ENCODE data around the gene TAB2. TPM values are rescaled to one million over a fixed set of nuclear protein-coding genes. Genes with fewer than 3 reads are reported as not detected.

TAB2 gene
- total RNA-seq, 3 donors from 2014 or later = 63.3 to 91.0 (median 75.8) TPM

DNA sequence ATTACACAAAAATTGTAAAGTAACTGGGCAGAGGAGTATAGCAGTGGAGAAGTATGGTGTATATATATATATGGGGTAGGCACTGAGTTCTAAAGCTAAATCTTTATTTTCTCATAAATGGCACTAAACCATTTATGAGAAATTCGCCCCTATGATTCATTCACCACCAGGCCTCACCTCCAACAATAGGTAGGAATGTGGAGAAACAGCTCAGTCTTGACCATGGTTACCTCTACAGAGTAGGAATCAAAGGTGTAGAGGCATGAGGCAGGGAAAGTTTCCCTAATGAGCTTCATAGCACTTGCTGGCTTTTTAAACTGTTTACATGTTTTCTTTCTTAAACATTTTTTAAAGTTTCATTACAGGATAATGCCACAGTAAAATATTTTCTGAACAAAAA, 45.6 kb downstream of the TAB2 start:
- H3K27ac ChIP-seq = no peak overlapping the region
- H3K36me3 ChIP-seq = no peaks in the 10 kb centered on the region
- no peak for DNase-seq (ENCODE audit: low spot score in 2 of 2)
- intact Hi-C loops (cut with DNase I; ENCODE audit: low total_unique reads) = no loop called here
- no peaks in the 10 kb centered on the region for H3K27me3 ChIP-seq
- no peaks in the 10 kb centered on the region for H3K9me3 ChIP-seq
- TF ChIP-seq POLR2AphosphoS5 (IDR thresholded peaks at IDR 0.05) = no peak
- TF ChIP-seq CTCF (IDR thresholded peaks at IDR 0.05) = no peak
- TF ChIP-seq POLR2A (IDR thresholded peaks at IDR 0.05) = no peak
- H3K4me3 ChIP-seq = no peak overlapping the region
- no peaks in the 10 kb centered on the region for H3K4me1 ChIP-seq

- intact Hi-C loops (cut with DNase I; ENCODE audit: low total_unique reads) = no loop called here
- Histone ChIP-seq H3K27me3 (no peaks in the 10 kb centered on the region), H3K27ac (no peak overlapping the region), H3K36me3 (no peaks in the 10 kb centered on the region), H3K4me1 (no peaks in the 10 kb centered on the region), H3K4me3 (no peak overlapping the region), H3K9me3 (no peaks in the 10 kb centered on the region)
- no peak for DNase-seq (ENCODE audit: low spot score in 2 of 2)
- TF ChIP-seq CTCF (IDR thresholded peaks at IDR 0.05) (no peak), POLR2A (IDR thresholded peaks at IDR 0.05) (no peak), POLR2AphosphoS5 (IDR thresholded peaks at IDR 0.05) (no peak)
Measured at GRCh38 chr6:149364557-149364956, 47.0 kb downstream of the TAB2 start.

DNA sequence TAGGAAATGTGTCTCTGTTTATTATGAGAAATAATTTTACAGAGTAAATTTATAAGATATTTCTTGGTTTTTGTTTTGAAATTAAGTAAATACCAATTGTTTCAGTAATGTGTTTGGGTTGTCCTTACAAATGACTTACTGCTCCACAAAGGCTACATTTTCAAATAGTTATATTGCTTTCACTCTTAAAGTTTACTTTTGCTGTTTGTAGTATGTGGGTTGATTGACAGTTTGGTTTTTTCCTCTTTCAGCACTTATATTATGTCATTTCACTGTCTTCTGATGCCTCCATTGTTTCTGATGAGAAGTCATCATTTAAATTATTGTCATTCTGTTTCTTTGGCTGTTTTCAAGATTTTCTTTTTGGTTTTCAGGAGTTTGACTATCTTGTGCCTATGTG, 47.7 kb downstream of the TAB2 start:
- Histone ChIP-seq H3K36me3 (no peaks in the 10 kb centered on the region), H3K27ac (no peak overlapping the region), H3K9me3 (no peaks in the 10 kb centered on the region), H3K27me3 (no peaks in the 10 kb centered on the region), H3K4me1 (no peaks in the 10 kb centered on the region), H3K4me3 (no peak overlapping the region)
- DNase-seq (ENCODE audit: low spot score in 2 of 2) = no peak
- TF ChIP-seq POLR2A (IDR thresholded peaks at IDR 0.05) (no peak), POLR2AphosphoS5 (IDR thresholded peaks at IDR 0.05) (no peak), CTCF (IDR thresholded peaks at IDR 0.05) (no peak)
- intact Hi-C loops (cut with DNase I; ENCODE audit: low total_unique reads) = no loop called here

DNA sequence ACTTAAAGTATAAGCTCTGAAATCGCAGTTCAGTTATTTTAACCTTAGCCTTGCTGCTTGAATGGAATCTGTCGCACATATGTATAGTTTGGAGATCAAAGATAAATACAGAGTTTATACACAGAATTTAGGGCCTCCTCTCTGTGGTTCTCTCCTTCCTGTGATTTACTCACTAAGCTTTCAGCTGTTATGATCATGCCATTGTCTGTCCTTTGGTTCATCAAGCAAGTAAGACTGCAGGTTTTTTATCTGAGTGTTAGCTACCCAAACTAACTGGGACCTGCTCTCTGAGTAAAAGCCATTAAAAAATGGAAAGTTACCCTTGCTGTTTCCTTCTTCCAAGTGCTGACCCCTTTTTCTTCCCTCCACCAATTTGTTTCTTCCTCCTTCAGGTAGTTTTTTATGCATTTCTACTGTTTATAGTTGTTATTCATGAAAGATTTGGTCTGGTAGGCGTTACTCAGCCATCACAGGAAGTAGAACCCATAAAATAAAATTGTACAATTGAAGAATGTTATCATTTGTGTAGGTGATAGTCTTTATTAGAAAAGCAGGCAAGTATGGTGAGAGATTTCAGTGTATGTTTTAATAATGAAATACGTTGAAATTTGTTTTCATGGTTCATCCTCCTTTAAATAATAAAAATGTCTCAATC, 48.9 kb downstream of the TAB2 start:
- intact Hi-C loops (cut with DNase I; ENCODE audit: low total_unique reads) = no loop called here
- Histone ChIP-seq H3K27ac (no peak overlapping the region), H3K27me3 (no peaks in the 10 kb centered on the region), H3K9me3 (no peaks in the 10 kb centered on the region), H3K4me1 (no peaks in the 10 kb centered on the region), H3K4me3 (no peak overlapping the region), H3K36me3 (no peaks in the 10 kb centered on the region)
- no peak for DNase-seq (ENCODE audit: low spot score in 2 of 2)
- no peak for TF ChIP-seq POLR2A (IDR thresholded peaks at IDR 0.05)
- TF ChIP-seq CTCF (IDR thresholded peaks at IDR 0.05) = no peak
- no peak for TF ChIP-seq POLR2AphosphoS5 (IDR thresholded peaks at IDR 0.05)

DNA sequence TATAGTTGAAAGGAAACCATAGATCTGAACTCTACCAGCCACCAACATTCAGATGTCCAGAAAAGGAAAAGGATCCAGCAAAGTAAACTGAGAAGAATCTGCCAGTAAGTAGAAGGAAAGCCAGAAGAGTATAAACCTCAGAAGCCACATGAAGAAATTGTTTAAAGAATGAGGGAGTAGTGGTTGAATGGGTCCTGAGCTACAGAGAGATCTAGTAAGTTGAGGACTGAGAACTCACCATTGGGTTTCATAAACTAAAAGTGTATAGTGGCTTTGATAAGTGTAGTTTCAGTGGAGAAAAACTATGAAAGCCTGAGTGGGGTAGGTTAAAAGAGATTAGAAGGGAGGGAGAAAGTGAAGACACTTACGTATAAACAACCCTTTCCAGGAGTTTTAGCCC, 50.6 kb downstream of the TAB2 start:
- DNase-seq (ENCODE audit: low spot score in 2 of 2) = no peak
- no peaks in the 10 kb centered on the region for H3K9me3 ChIP-seq
- no peak for TF ChIP-seq POLR2A (IDR thresholded peaks at IDR 0.05)
- TF ChIP-seq CTCF (IDR thresholded peaks at IDR 0.05) = no peak
- TF ChIP-seq POLR2AphosphoS5 (IDR thresholded peaks at IDR 0.05) = no peak
- no peaks in the 10 kb centered on the region for H3K4me1 ChIP-seq
- intact Hi-C loops (cut with DNase I; ENCODE audit: low total_unique reads) = no loop called here
- no peak overlapping the region for H3K4me3 ChIP-seq
- no peaks in the 10 kb centered on the region for H3K27me3 ChIP-seq
- H3K27ac ChIP-seq = no peak overlapping the region
- no peaks in the 10 kb centered on the region for H3K36me3 ChIP-seq
